ENCODE data around the gene FNDC1.

The FNDC1 gene

DNA sequence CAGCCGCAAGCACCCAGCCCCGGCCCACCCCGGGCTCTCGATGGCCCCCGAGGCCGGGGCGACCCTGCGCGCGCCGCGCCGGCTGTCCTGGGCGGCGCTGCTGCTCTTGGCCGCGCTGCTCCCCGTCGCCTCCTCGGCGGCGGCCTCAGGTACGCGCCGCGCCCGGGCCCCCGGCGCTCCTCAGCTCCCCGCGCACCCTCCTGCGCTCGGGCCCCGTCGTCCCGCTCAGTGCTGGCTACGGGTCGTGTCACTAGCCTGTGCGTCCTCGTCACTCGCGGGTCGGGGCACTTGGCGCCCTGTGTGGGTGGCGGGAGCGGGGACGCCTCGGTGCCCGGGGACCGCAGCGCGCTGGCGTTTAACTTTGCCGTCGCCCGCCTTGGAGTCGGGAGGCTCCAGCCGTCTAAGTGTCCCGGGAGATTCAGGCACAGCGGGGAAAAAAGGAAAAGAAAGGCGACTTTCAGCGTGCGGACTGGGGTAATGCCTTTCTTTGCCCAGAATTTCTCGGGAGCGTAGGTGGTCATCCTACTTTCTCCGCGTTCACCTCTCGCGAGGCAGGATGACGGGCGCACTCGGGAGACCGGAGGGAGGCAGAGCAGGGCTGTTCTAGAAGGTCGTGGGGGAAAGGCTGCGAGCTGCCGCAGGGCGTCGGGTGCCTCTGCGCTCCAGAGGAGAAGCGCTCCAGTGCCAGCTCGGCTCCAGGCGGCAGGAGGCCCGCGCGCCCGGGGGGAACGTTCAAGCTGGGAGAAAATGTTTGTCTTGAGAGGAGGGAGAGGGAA lies 545 bp downstream of the FNDC1 start:
- no peak for DNase-seq (ENCODE audit: low read depth)
- H3K4me3 ChIP-seq (ENCODE audit: low read depth, low read length) = no peak overlapping the region
- TF ChIP-seq, protein P1, sequence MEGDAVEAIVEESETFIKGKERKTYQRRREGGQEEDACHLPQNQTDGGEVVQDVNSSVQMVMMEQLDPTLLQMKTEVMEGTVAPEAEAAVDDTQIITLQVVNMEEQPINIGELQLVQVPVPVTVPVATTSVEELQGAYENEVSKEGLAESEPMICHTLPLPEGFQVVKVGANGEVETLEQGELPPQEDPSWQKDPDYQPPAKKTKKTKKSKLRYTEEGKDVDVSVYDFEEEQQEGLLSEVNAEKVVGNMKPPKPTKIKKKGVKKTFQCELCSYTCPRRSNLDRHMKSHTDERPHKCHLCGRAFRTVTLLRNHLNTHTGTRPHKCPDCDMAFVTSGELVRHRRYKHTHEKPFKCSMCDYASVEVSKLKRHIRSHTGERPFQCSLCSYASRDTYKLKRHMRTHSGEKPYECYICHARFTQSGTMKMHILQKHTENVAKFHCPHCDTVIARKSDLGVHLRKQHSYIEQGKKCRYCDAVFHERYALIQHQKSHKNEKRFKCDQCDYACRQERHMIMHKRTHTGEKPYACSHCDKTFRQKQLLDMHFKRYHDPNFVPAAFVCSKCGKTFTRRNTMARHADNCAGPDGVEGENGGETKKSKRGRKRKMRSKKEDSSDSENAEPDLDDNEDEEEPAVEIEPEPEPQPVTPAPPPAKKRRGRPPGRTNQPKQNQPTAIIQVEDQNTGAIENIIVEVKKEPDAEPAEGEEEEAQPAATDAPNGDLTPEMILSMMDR (IDR thresholded peaks at IDR 0.05; ENCODE audit: control insufficient read depth, extremely low read depth, insufficient read depth) = no peak

GRCh38 chr6:159170333-159170672 lies 1.1 kb downstream of the FNDC1 start:
- H3K4me3 ChIP-seq (ENCODE audit: low read depth, low read length) = no peak overlapping the region
- DNase-seq (ENCODE audit: low read depth) = no peak
- TF ChIP-seq, protein P1 (IDR thresholded peaks at IDR 0.05; ENCODE audit: control insufficient read depth, extremely low read depth, insufficient read depth) = no peak

DNA sequence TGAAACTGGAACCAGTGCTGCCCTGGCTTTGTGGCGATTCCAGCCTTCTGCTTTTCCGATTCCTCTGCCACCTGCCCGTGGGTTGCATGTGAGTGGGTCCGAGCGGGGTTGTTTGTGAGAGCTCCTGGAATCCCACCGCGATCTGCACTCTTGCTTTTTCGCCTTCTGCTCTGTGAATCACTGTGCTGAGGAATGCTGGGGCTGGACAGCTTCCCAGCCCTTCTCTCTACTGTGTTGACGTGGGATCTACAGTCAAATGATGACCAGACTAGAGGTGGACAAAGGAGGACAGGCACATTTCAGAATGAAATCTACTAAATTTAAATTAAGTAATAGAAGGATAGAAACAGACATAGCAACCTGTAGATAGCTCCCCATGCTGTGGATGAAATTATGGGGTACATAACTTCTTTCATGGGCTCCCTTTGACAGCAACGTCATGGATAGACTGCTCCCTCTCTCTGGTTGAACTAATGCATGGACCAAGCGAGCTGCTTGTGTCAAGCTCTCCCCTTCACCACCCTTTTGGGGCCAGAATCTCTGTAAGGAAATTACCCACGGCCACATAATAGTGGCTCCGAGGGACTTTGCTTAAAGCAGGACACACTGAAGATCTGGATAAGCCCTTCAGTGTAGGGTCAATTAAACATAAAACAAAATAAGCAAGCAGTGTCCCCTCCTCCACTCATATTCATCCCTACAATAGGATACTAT lies 2.0 kb downstream of the FNDC1 start:
- H3K4me3 ChIP-seq (ENCODE audit: low read depth, low read length) = no peak overlapping the region
- DNase-seq (ENCODE audit: low read depth) = no peak
- TF ChIP-seq, protein P1 (IDR thresholded peaks at IDR 0.05; ENCODE audit: control insufficient read depth, extremely low read depth, insufficient read depth) = no peak

- DNase-seq (ENCODE audit: low read depth) = no peak
- H3K4me3 ChIP-seq (ENCODE audit: low read depth, low read length) = no peak overlapping the region
- TF ChIP-seq, protein P1 (IDR thresholded peaks at IDR 0.05; ENCODE audit: control insufficient read depth, extremely low read depth, insufficient read depth) = no peak
Measured at GRCh38 chr6:159172091-159172491, 2.9 kb downstream of the FNDC1 start.

DNA sequence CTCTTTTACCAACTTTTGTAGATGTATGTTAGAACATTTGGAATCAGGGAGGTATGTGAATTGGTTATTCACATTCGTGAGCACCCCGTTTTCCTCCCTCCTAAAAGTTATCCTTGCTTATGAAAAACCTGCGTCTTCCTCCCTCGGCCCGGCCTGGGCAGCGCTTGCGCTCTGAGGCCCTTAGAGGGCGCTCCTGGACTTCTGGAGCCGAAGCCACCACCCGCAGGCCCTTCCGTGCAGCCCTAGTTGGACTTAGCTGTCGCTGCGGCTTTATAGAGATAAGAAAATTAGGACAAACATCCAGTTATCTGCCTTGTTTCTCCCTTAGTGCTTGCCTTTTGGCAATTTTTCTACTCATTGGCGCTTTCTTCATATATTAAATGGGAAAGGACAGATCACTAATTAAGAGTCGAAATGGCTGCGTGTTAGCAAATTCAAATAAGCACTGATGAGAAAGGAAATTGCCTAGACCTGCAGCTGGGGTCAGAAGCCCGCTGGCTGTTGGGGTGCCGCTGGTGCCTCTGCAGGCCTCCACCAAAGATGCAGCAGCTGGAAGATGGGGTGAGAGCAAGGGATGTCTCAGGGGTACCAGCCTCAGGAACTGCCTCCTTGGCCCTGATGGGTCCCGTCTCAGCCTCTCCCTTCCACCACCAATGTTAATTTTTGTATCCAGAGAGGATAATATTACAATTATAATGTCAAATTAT lies 5.2 kb downstream of the FNDC1 start:
- DNase-seq (ENCODE audit: low read depth) = no peak
- TF ChIP-seq, protein P1 (IDR thresholded peaks at IDR 0.05; ENCODE audit: control insufficient read depth, extremely low read depth, insufficient read depth) = peak; percentile 75
- no peak overlapping the region for H3K4me3 ChIP-seq (ENCODE audit: low read depth, low read length)

GRCh38 chr6:159176913-159177312 lies 7.7 kb downstream of the FNDC1 start:
- no peak overlapping the region for H3K4me3 ChIP-seq (ENCODE audit: low read depth, low read length)
- TF ChIP-seq, protein P1 (IDR thresholded peaks at IDR 0.05; ENCODE audit: control insufficient read depth, extremely low read depth, insufficient read depth) = no peak
- no peak for DNase-seq (ENCODE audit: low read depth)

All from LNCaP clone FGC (cell line).